LHCN-M2 (cell line): ENCODE measurements around the gene MCC. TPM values are rescaled to one million over a fixed set of nuclear protein-coding genes. Genes with fewer than 3 reads are reported as not detected.

ENCODE experiments used
- DNase-seq: peaks from one replicate; pipeline ENCODE4 v3.0.0-alpha.2; 2012; ENCODE audit warnings: low read depth
- total RNA-seq: library from RNA; depleted of rRNA; stranded (reverse); fragments of >200 nt; gene quantifications from 2 replicates; pipeline ENCODE4 v1.2.3, GENCODE V29; 2014

Gene MCC
- total RNA-seq, 1 experiment from 2014 or later, result 10.7 TPM

GRCh38 chr5:113202746-113203716 is 285.2 kb downstream of the MCC start:
- no peak for DNase-seq

- DNase-seq, result no peak
Observed at GRCh38 chr5:113202287-113202686, 286.0 kb downstream of the MCC start.

GRCh38 chr5:113201715-113202114 is 286.5 kb downstream of the MCC start:
- no peak for DNase-seq

GRCh38 chr5:113199122-113199905 is 288.9 kb downstream of the MCC start:
- DNase-seq, result peak; percentile 64

- no peak for DNase-seq
Observed at GRCh38 chr5:113197456-113198200, 290.6 kb downstream of the MCC start.

- no peak for DNase-seq
Observed at GRCh38 chr5:113195771-113196170, 292.5 kb downstream of the MCC start.

- DNase-seq, result no peak
Observed at GRCh38 chr5:113195251-113195650, 293.0 kb downstream of the MCC start.

- no peak for DNase-seq
Observed at GRCh38 chr5:113194591-113194990, 293.7 kb downstream of the MCC start.

GRCh38 chr5:113194125-113194524 is 294.1 kb downstream of the MCC start:
- no peak for DNase-seq

GRCh38 chr5:113193311-113193978 is 294.8 kb downstream of the MCC start:
- no peak for DNase-seq

GRCh38 chr5:113192541-113192940 is 295.7 kb downstream of the MCC start:
- DNase-seq, result no peak

- peak; percentile 28 for DNase-seq
Observed at GRCh38 chr5:113190347-113190746, 297.9 kb downstream of the MCC start.

GRCh38 chr5:113189291-113189690 is 299.0 kb downstream of the MCC start:
- DNase-seq, result no peak

GRCh38 chr5:113188436-113188835 is 299.8 kb downstream of the MCC start:
- no peak for DNase-seq

GRCh38 chr5:113187906-113188305 is 300.3 kb downstream of the MCC start:
- DNase-seq, result no peak

GRCh38 chr5:113186061-113186460 is 302.2 kb downstream of the MCC start:
- no peak for DNase-seq

GRCh38 chr5:113183694-113184093 is 304.6 kb downstream of the MCC start:
- no peak for DNase-seq

- DNase-seq, result no peak
Observed at GRCh38 chr5:113182658-113183344, 305.5 kb downstream of the MCC start.

- no peak for DNase-seq
Observed at GRCh38 chr5:113181853-113182490, 306.3 kb downstream of the MCC start.

- peak; percentile 37 for DNase-seq
Observed at GRCh38 chr5:113181409-113181808, 306.8 kb downstream of the MCC start.
